Stimulated activated naive CD8-positive, alpha-beta T cell treated with anti-CD3 and anti-CD28 coated beads, Interleukin-15, Interleukin-2, amounts not matched to agents 100 ng/mL and 50 ng/mL, for 24 hours (primary cell): ENCODE measurements around the gene RERE.
"Not testable (repeated sequence)": the region's sequence is repeated elsewhere in the genome, so short reads cannot be mapped to it uniquely, and the experiment has no call there.

ENCODE experiments used
- H3K27ac Mint-ChIP-seq: one replicate; pipeline ENCODE4 v1.8.0; 2021; ENCODE audit warnings: mild to moderate bottlenecking, mixed read lengths
- H3K27me3 Mint-ChIP-seq: one replicate; pipeline ENCODE4 v1.8.0; 2021; ENCODE audit warnings: mixed read lengths
- H3K36me3 Mint-ChIP-seq: one replicate; pipeline ENCODE4 v1.8.0; 2021; ENCODE audit warnings: low read depth, mixed read lengths
- H3K4me1 Mint-ChIP-seq: one replicate; pipeline ENCODE4 v1.8.0; 2021; ENCODE audit warnings: low read depth, mixed read lengths
- H3K4me3 Mint-ChIP-seq: one replicate; pipeline ENCODE4 v1.8.0; 2021; ENCODE audit warnings: mild to moderate bottlenecking, mixed read lengths
- H3K9me3 Mint-ChIP-seq: one replicate; pipeline ENCODE4 v1.8.0; 2021; ENCODE audit warnings: mixed read lengths

The RERE gene

GRCh38 chr1:8450312-8450711 is 367.1 kb downstream of the RERE start:
- no peak overlapping the region for H3K4me3 Mint-ChIP-seq
- H3K9me3 Mint-ChIP-seq, result no peaks in the 10 kb centered on the region
- peaks cover 21% of the 10 kb centered on the region for H3K4me1 Mint-ChIP-seq
- H3K27me3 Mint-ChIP-seq, result no peaks in the 10 kb centered on the region
- no peak overlapping the region for H3K27ac Mint-ChIP-seq
- H3K36me3 Mint-ChIP-seq, result peaks cover 25% of the 10 kb centered on the region

- no peaks in the 10 kb centered on the region for H3K9me3 Mint-ChIP-seq
- no peaks in the 10 kb centered on the region for H3K27me3 Mint-ChIP-seq
- no peak overlapping the region for H3K27ac Mint-ChIP-seq
- peaks cover 21% of the 10 kb centered on the region for H3K4me1 Mint-ChIP-seq
- peaks cover 27% of the 10 kb centered on the region for H3K36me3 Mint-ChIP-seq
- peak overlapping the region; percentile 5 for H3K4me3 Mint-ChIP-seq
Measured at GRCh38 chr1:8448911-8449661, 368.4 kb downstream of the RERE start.

- H3K27ac Mint-ChIP-seq, H3K9me3 Mint-ChIP-seq, H3K27me3 Mint-ChIP-seq: not testable (repeated sequence)
- Mint-ChIP-seq H3K4me1 (peaks cover 17% of the 10 kb centered on the region), H3K4me3 (peak overlapping the region; percentile 5), H3K36me3 (peaks cover 23% of the 10 kb centered on the region)
Measured at GRCh38 chr1:8448505-8448904, 368.9 kb downstream of the RERE start.

- Mint-ChIP-seq H3K4me3 (no peak overlapping the region), H3K27ac (no peak overlapping the region)
Measured at GRCh38 chr1:8447616-8448150, 369.8 kb downstream of the RERE start.

GRCh38 chr1:8446119-8446518 is 371.3 kb downstream of the RERE start:
- not testable (repeated sequence) for H3K9me3 Mint-ChIP-seq, H3K27me3 Mint-ChIP-seq
- peak overlapping the region; percentile 36 for H3K27ac Mint-ChIP-seq
- H3K4me1 Mint-ChIP-seq, result peaks cover 17% of the 10 kb centered on the region
- H3K4me3 Mint-ChIP-seq, result peak overlapping the region; percentile 3
- peaks cover 30% of the 10 kb centered on the region for H3K36me3 Mint-ChIP-seq

More at GRCh38 chr1:8447616-8448150, 369.8 kb downstream of the RERE start:
- Mint-ChIP-seq H3K36me3 (peaks cover 26% of the 10 kb centered on the region), H3K9me3 (no peaks in the 10 kb centered on the region), H3K4me1 (peaks cover 17% of the 10 kb centered on the region), H3K27me3 (no peaks in the 10 kb centered on the region)

- H3K4me3 Mint-ChIP-seq, result no peak overlapping the region
- H3K27ac Mint-ChIP-seq, result no peak overlapping the region
- H3K36me3 Mint-ChIP-seq, result peaks cover 30% of the 10 kb centered on the region
- no peaks in the 10 kb centered on the region for H3K27me3 Mint-ChIP-seq
- peaks cover 31% of the 10 kb centered on the region for H3K4me1 Mint-ChIP-seq
- H3K9me3 Mint-ChIP-seq, result no peaks in the 10 kb centered on the region
Measured at GRCh38 chr1:8443558-8444194, 373.8 kb downstream of the RERE start.

GRCh38 chr1:8441426-8441825 is 376.0 kb downstream of the RERE start:
- peaks cover 22% of the 10 kb centered on the region for H3K4me1 Mint-ChIP-seq
- no peaks in the 10 kb centered on the region for H3K9me3 Mint-ChIP-seq
- no peak overlapping the region for H3K27ac Mint-ChIP-seq
- peaks cover 16% of the 10 kb centered on the region for H3K36me3 Mint-ChIP-seq
- H3K4me3 Mint-ChIP-seq, result no peak overlapping the region
- no peaks in the 10 kb centered on the region for H3K27me3 Mint-ChIP-seq

- Mint-ChIP-seq H3K9me3 (no peaks in the 10 kb centered on the region), H3K27me3 (no peaks in the 10 kb centered on the region), H3K4me1 (peaks cover 20% of the 10 kb centered on the region), H3K27ac (peak overlapping the region; percentile 19), H3K36me3 (peaks cover 7% of the 10 kb centered on the region), H3K4me3 (no peak overlapping the region)
Measured at GRCh38 chr1:8439015-8439702, 378.3 kb downstream of the RERE start.

GRCh38 chr1:8438489-8438888 is 379.0 kb downstream of the RERE start:
- no peaks in the 10 kb centered on the region for H3K9me3 Mint-ChIP-seq
- no peak overlapping the region for H3K4me3 Mint-ChIP-seq
- H3K27me3 Mint-ChIP-seq, result no peaks in the 10 kb centered on the region
- peaks cover 7% of the 10 kb centered on the region for H3K36me3 Mint-ChIP-seq
- H3K4me1 Mint-ChIP-seq, result peaks cover 20% of the 10 kb centered on the region
- H3K27ac Mint-ChIP-seq, result no peak overlapping the region

GRCh38 chr1:8437347-8437746 is 380.1 kb downstream of the RERE start:
- peaks cover 23% of the 10 kb centered on the region for H3K4me1 Mint-ChIP-seq
- H3K27me3 Mint-ChIP-seq, result no peaks in the 10 kb centered on the region
- no peak overlapping the region for H3K27ac Mint-ChIP-seq
- no peak overlapping the region for H3K4me3 Mint-ChIP-seq
- H3K36me3 Mint-ChIP-seq, result peaks cover under 1% of the 10 kb centered on the region
- H3K9me3 Mint-ChIP-seq, result no peaks in the 10 kb centered on the region

- no peak overlapping the region for H3K4me3 Mint-ChIP-seq
- no peaks in the 10 kb centered on the region for H3K9me3 Mint-ChIP-seq
- H3K36me3 Mint-ChIP-seq, result no peaks in the 10 kb centered on the region
- peaks cover 41% of the 10 kb centered on the region for H3K4me1 Mint-ChIP-seq
- no peaks in the 10 kb centered on the region for H3K27me3 Mint-ChIP-seq
- H3K27ac Mint-ChIP-seq, result no peak overlapping the region
Measured at GRCh38 chr1:8435569-8436071, 381.8 kb downstream of the RERE start.

- no peak overlapping the region for H3K27ac Mint-ChIP-seq
- no peaks in the 10 kb centered on the region for H3K36me3 Mint-ChIP-seq
- no peak overlapping the region for H3K4me3 Mint-ChIP-seq
- no peaks in the 10 kb centered on the region for H3K9me3 Mint-ChIP-seq
- no peaks in the 10 kb centered on the region for H3K27me3 Mint-ChIP-seq
- peaks cover 46% of the 10 kb centered on the region for H3K4me1 Mint-ChIP-seq
Measured at GRCh38 chr1:8434101-8434500, 383.3 kb downstream of the RERE start.

- no peaks in the 10 kb centered on the region for H3K27me3 Mint-ChIP-seq
- H3K36me3 Mint-ChIP-seq, result no peaks in the 10 kb centered on the region
- H3K4me3 Mint-ChIP-seq, result no peak overlapping the region
- H3K9me3 Mint-ChIP-seq, result no peaks in the 10 kb centered on the region
- H3K4me1 Mint-ChIP-seq, result peaks cover 64% of the 10 kb centered on the region
- H3K27ac Mint-ChIP-seq, result peak overlapping the region; percentile 2
Measured at GRCh38 chr1:8431784-8432183, 385.7 kb downstream of the RERE start.

GRCh38 chr1:8431019-8431418 is 386.4 kb downstream of the RERE start:
- Mint-ChIP-seq H3K9me3 (no peaks in the 10 kb centered on the region), H3K36me3 (no peaks in the 10 kb centered on the region), H3K27me3 (no peaks in the 10 kb centered on the region), H3K27ac (no peak overlapping the region), H3K4me3 (no peak overlapping the region), H3K4me1 (peaks cover 71% of the 10 kb centered on the region)

GRCh38 chr1:8430476-8430875 is 387.0 kb downstream of the RERE start:
- no peaks in the 10 kb centered on the region for H3K9me3 Mint-ChIP-seq
- H3K27ac Mint-ChIP-seq, result peak overlapping the region; percentile 77
- no peaks in the 10 kb centered on the region for H3K36me3 Mint-ChIP-seq
- no peaks in the 10 kb centered on the region for H3K27me3 Mint-ChIP-seq
- H3K4me3 Mint-ChIP-seq, result peak overlapping the region; percentile 32
- H3K4me1 Mint-ChIP-seq, result peaks cover 73% of the 10 kb centered on the region
